ENCODE results near the gene TMEM11. TPM values are rescaled to one million over a fixed set of nuclear protein-coding genes. Genes with fewer than 3 reads are reported as not detected.

TMEM11 gene
- total RNA-seq, 3 donors from 2014 or later, result 25.7 to 34.4 (median 27.1) TPM

DNA sequence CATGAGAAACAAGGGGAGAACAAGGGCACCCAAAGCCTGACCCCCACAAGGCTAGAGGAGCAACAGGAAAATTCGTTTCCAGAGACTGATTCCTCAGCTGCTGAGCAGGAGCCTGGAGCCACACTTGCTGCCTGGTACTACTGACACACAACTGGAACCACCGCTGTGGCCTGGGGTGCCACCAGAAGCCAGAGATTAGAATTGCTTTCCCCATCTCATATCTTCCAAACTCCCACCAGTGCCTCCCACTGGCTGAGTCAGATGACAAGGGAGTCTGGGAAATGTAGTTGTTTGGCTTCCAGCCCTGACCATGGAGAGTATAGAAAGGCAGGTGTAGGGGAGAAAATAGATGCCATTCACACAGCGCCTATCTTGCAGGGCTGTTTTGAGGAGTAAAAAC, 4.1 kb upstream of the TMEM11 start:
- ATAC-seq, result no peak
- Histone ChIP-seq H3K9me3 (no peaks in the 10 kb centered on the region), H3K36me3 (ENCODE audit: low read depth) (no peaks in the 10 kb centered on the region), H3K4me3 (no peak overlapping the region), H3K4me1 (ENCODE audit: low read depth) (peaks cover 7% of the 10 kb centered on the region)
- intact Hi-C loops (cut with DNase I, micrococcal nuclease), result loop anchor here (10.0 kb wide), 1 partner anchor 93 kb away; the partner anchor contains the start of gene DHRS7B (in 2 of the 2)
- DNase-seq, result no peak
- TF ChIP-seq CTCF (IDR thresholded peaks at IDR 0.05), result no peak

- ATAC-seq (no peak), DNase-seq (no peak)
- Histone ChIP-seq H3K36me3 (ENCODE audit: low read depth) (no peaks in the 10 kb centered on the region), H3K4me3 (no peak overlapping the region), H3K9me3 (no peaks in the 10 kb centered on the region), H3K4me1 (ENCODE audit: low read depth) (peaks cover 12% of the 10 kb centered on the region)
- intact Hi-C loops (cut with DNase I, micrococcal nuclease), result loop anchor here (10.0 kb wide), 1 partner anchor 93 kb away; the partner anchor contains the start of gene DHRS7B (in 2 of the 2)
- no peak for TF ChIP-seq CTCF (IDR thresholded peaks at IDR 0.05)
These were observed 3.4 kb upstream of the TMEM11 start for GRCh38 chr17:21217346-21217745.

- Histone ChIP-seq H3K4me3 (no peak overlapping the region), H3K9me3 (no peaks in the 10 kb centered on the region), H3K4me1 (ENCODE audit: low read depth) (peaks cover 26% of the 10 kb centered on the region), H3K36me3 (ENCODE audit: low read depth) (no peaks in the 10 kb centered on the region)
- ATAC-seq (no peak), DNase-seq (no peak)
- no peak for TF ChIP-seq CTCF (IDR thresholded peaks at IDR 0.05)
- intact Hi-C loops (cut with DNase I, micrococcal nuclease), result loop anchor here (10.0 kb wide), 1 partner anchor 91 kb away; the partner anchor contains the start of gene DHRS7B (in 2 of the 2)
These were observed 2.0 kb upstream of the TMEM11 start for GRCh38 chr17:21215935-21216334.

- ATAC-seq (peak; percentile 4), DNase-seq (peak in 2 of 3 donors; percentile 25 to 42)
- Histone ChIP-seq H3K9me3 (no peaks in the 10 kb centered on the region), H3K4me3 (peak overlapping the region; percentile 100), H3K36me3 (ENCODE audit: low read depth) (no peaks in the 10 kb centered on the region), H3K4me1 (ENCODE audit: low read depth) (peaks cover 36% of the 10 kb centered on the region)
- TF ChIP-seq CTCF (IDR thresholded peaks at IDR 0.05), result no peak
- intact Hi-C loops (cut with DNase I, micrococcal nuclease), result loop anchor here (10.0 kb wide), 1 partner anchor 90 kb away; the partner anchor contains the start of gene DHRS7B (in 2 of the 2)
These were observed 998 bp upstream of the TMEM11 start for GRCh38 chr17:21214777-21215541.

DNA sequence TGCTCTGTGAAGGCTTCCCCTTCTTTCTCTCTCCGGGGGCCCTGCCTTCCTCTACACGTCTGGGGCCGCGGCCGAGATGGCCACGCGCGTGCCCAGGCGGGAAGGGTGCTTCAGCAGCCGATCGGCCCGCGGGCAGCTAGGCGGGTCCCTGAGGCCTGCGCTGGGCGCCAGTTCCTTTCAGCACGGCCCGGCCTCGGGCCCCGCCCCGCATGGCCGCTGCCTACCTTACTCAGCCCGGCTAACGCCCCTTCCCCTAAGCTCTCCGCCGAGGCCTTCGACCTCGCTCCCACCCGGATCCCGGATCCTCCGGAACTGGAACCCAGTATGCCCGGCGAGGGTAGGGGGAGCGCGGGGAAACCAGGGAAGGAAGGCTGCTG, 335 bp downstream of the TMEM11 start:
- intact Hi-C loops (cut with DNase I, micrococcal nuclease), result loop anchor here (10.0 kb wide), 1 partner anchor 89 kb away; the partner anchor contains the start of gene DHRS7B (in 2 of the 2)
- ATAC-seq, result peak; percentile 37
- H3K9me3 ChIP-seq, result no peaks in the 10 kb centered on the region
- H3K4me1 ChIP-seq (ENCODE audit: low read depth), result peaks cover 43% of the 10 kb centered on the region
- TF ChIP-seq CTCF (IDR thresholded peaks at IDR 0.05), result no peak
- H3K4me3 ChIP-seq, result peak overlapping the region; percentile 100
- no peaks in the 10 kb centered on the region for H3K36me3 ChIP-seq (ENCODE audit: low read depth)
- DNase-seq, result peak in 2 of 3 donors; percentile 52 to 77

Data from mucosa of descending colon (tissue), 3 donors.